ENCODE measurements around the gene LRPPRC. TPM values are rescaled to one million over a fixed set of nuclear protein-coding genes. Genes with fewer than 3 reads are reported as not detected.

LRPPRC gene
- total and polyA plus RNA-seq, 2 experiments from 2014 or later: 27.4 to 87.3 TPM

DNA sequence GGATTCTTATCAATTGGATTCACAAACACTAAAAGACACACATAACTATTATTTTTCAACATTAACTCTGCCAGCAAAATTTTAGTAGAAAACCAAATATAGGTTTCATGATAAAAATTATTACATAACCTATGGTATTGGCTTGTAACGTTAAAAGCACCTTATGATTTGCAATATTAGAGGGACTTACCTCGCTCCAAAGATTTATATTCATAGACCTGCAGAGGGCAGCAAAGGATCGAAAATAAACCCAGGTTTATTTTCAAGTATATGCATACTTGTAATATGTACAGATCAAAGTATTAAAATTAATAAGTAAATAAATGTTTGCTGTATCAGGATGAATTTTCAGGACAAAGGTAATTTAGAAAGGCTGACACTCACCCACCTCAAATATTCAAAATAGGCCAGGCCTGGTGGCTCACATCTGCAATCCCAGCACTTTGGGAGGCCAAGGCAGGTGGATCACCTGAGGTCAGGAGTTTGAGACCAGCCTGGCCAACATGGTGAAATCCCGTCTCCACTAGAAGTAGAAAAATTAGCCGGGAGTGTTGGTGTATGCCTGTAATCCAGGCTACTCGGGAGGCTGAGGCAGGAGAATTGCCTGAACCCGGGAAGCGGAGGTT is 45.3 kb downstream of the LRPPRC start:
- Histone ChIP-seq H3K79me2 (no peaks in the 10 kb centered on the region), H3K9me3 (ENCODE audit: low read depth) (no peaks in the 10 kb centered on the region), H3K4me2 (no peak overlapping the region), H3K4me3 (no peak overlapping the region), H3K4me1 (ENCODE audit: insufficient read depth) (no peaks in the 10 kb centered on the region), H3K27ac (no peak overlapping the region), H2AFZ (no peak overlapping the region), H3K9me2 (replicated peaks; ENCODE audit: insufficient read depth) (no peaks in the 10 kb centered on the region), H3K36me3 (replicated peaks; ENCODE audit: insufficient read depth, low read depth) (no peaks in the 10 kb centered on the region), H3K27me3 (no peaks in the 10 kb centered on the region), H4K20me1 (ENCODE audit: insufficient read depth, poor library complexity, severe bottlenecking) (no peaks in the 10 kb centered on the region)
- WGBS (ENCODE audit: low lambda C conversion rate, missing lambda C conversion rate): 89% methylated on average over 8 of the region's 8 CpGs
- TF ChIP-seq, protein P1, sequence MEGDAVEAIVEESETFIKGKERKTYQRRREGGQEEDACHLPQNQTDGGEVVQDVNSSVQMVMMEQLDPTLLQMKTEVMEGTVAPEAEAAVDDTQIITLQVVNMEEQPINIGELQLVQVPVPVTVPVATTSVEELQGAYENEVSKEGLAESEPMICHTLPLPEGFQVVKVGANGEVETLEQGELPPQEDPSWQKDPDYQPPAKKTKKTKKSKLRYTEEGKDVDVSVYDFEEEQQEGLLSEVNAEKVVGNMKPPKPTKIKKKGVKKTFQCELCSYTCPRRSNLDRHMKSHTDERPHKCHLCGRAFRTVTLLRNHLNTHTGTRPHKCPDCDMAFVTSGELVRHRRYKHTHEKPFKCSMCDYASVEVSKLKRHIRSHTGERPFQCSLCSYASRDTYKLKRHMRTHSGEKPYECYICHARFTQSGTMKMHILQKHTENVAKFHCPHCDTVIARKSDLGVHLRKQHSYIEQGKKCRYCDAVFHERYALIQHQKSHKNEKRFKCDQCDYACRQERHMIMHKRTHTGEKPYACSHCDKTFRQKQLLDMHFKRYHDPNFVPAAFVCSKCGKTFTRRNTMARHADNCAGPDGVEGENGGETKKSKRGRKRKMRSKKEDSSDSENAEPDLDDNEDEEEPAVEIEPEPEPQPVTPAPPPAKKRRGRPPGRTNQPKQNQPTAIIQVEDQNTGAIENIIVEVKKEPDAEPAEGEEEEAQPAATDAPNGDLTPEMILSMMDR (IDR thresholded peaks at IDR 0.05; ENCODE audit: poor library complexity): peak; percentile 55
- TF ChIP-seq EZH2phosphoT487 (IDR thresholded peaks at IDR 0.05; ENCODE audit: low read depth, severe bottlenecking, unreplicated experiment): no peak
- DNase-seq (ENCODE audit: low spot score): peak; percentile 42

- no peak overlapping the region for H3K27ac ChIP-seq
- no peak for DNase-seq (ENCODE audit: low spot score)
- no peak for TF ChIP-seq EZH2 (IDR thresholded peaks at IDR 0.05; ENCODE audit: borderline replicate concordance)
- no peak for TF ChIP-seq EZH2phosphoT487 (IDR thresholded peaks at IDR 0.05; ENCODE audit: low read depth, severe bottlenecking, unreplicated experiment)
- TF ChIP-seq, protein P1 (IDR thresholded peaks at IDR 0.05; ENCODE audit: poor library complexity): no peak
- H3K9me3 ChIP-seq (ENCODE audit: low read depth): no peaks in the 10 kb centered on the region
- no peak overlapping the region for H3K4me2 ChIP-seq
- 96% methylated on average over 3 of the region's 3 CpGs for WGBS (ENCODE audit: low lambda C conversion rate, missing lambda C conversion rate)
- H3K36me3 ChIP-seq (replicated peaks; ENCODE audit: insufficient read depth, low read depth): no peaks in the 10 kb centered on the region
- no peak overlapping the region for H2AFZ ChIP-seq
- no peak overlapping the region for H3K4me3 ChIP-seq
- H3K9me2 ChIP-seq (replicated peaks; ENCODE audit: insufficient read depth): no peaks in the 10 kb centered on the region
- no peaks in the 10 kb centered on the region for H4K20me1 ChIP-seq (ENCODE audit: insufficient read depth, poor library complexity, severe bottlenecking)
- H3K79me2 ChIP-seq: no peaks in the 10 kb centered on the region
- H3K4me1 ChIP-seq (ENCODE audit: insufficient read depth): peaks cover 3% of the 10 kb centered on the region
- no peaks in the 10 kb centered on the region for H3K27me3 ChIP-seq
These were observed 47.4 kb downstream of the LRPPRC start for GRCh38 chr2:43948370-43948769.

DNA sequence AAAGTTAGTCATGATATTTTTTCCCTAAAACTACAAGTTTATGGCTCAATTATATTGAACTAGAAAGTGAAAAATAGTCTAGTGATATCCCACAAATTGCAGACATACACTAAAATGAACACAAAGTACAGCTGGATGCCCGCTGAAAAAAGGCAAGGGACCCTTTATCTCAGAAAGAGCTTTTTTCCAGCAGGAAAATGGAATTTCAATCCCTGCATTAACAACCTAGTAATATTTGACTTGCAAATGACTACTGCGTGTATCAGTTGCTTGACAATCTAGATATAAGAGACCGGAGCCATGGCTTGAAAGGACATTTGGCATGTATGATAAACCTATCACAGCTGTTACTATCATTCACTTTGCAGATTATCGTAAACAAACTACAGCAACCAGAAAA is 49.1 kb downstream of the LRPPRC start:
- Histone ChIP-seq H2AFZ (no peak overlapping the region), H3K27me3 (no peaks in the 10 kb centered on the region), H3K4me1 (ENCODE audit: insufficient read depth) (peaks cover 3% of the 10 kb centered on the region), H3K4me3 (no peak overlapping the region), H3K36me3 (replicated peaks; ENCODE audit: insufficient read depth, low read depth) (no peaks in the 10 kb centered on the region), H4K20me1 (ENCODE audit: insufficient read depth, poor library complexity, severe bottlenecking) (no peaks in the 10 kb centered on the region), H3K79me2 (no peaks in the 10 kb centered on the region), H3K9me2 (replicated peaks; ENCODE audit: insufficient read depth) (no peaks in the 10 kb centered on the region), H3K9me3 (ENCODE audit: low read depth) (no peaks in the 10 kb centered on the region), H3K4me2 (no peak overlapping the region), H3K27ac (no peak overlapping the region)
- TF ChIP-seq EZH2 (IDR thresholded peaks at IDR 0.05; ENCODE audit: borderline replicate concordance): no peak
- TF ChIP-seq EZH2phosphoT487 (IDR thresholded peaks at IDR 0.05; ENCODE audit: low read depth, severe bottlenecking, unreplicated experiment): no peak
- TF ChIP-seq, protein P1 (IDR thresholded peaks at IDR 0.05; ENCODE audit: poor library complexity): no peak
- DNase-seq (ENCODE audit: low spot score): no peak
- 97% methylated on average over 4 of the region's 4 CpGs for WGBS (ENCODE audit: low lambda C conversion rate, missing lambda C conversion rate)
